Cerebellar nuclear complex (tissue), 1 donor: ENCODE results near the gene GDPD5.
A peak's percentile ranks its signal among the peaks of the same experiment; 100 is the strongest.

Experiments
- DNase-seq, 2 experiments: peaks; one replicate each; lab custom pipeline; 2025; lab: John Stamatoyannopoulos, UW

Gene GDPD5

GRCh38 chr11:75558939-75559843 is 33.5 kb upstream of the GDPD5 start:
- no peak for DNase-seq

DNA sequence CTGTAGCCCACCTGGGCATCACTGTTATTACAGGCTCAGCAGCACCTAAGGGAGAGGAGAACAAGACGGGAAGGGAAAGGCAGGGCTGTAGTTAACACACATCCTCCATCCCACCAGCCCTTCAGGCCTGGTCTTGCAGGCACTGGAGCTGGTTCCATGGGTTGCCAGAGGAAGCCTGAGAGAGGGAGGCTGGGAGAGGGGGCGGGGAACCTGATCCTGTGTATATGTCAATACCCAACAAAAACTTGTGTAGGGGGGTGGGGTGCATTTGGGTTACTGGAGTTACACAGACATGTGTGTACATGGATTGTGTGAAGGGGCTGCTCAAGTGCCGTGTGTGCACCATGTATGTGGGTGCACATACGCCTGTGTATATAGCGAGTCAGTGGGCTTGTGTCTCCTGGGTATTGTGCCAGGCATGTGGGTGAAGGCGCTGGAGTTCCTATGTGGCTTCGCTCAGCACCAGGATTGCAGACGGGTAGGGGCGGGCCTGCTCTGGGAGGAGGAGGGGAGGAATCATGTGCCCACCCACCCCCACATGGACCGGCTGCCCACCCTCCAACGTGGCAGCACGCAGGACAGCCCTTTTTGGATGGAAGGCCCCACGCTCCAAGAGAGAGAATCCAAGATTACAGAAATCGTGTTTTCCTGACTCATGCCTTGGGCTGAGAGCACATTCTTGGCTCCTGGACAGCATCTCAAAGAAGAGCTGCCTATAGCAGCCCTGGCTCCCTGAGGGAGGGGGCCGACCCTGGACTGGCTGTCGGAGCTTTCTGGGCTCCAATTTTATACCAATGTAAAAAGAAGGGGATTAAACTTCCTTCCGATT is 32.1 kb upstream of the GDPD5 start:
- DNase-seq, result no peak

DNA sequence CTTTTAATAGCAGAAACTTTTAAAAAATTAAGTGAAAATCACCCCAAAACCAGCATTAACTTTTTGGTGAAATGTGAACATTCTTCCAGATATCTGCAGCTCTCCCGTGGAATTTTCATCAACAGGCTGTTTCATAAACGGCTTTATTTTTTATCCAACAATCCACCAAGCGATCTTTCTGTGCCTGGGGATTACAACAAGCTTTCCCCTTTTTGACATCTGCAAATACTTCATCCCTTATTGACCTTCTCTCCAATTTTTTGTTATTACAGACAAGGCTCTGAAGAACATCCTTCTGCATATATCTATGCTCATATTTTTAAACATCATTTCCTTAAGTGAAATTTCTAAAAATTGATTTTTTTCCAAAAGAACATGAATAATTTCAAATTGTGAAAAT is 30.5 kb upstream of the GDPD5 start:
- DNase-seq, result no peak

GRCh38 chr11:75555079-75555811 is 29.5 kb upstream of the GDPD5 start:
- no peak for DNase-seq

DNA sequence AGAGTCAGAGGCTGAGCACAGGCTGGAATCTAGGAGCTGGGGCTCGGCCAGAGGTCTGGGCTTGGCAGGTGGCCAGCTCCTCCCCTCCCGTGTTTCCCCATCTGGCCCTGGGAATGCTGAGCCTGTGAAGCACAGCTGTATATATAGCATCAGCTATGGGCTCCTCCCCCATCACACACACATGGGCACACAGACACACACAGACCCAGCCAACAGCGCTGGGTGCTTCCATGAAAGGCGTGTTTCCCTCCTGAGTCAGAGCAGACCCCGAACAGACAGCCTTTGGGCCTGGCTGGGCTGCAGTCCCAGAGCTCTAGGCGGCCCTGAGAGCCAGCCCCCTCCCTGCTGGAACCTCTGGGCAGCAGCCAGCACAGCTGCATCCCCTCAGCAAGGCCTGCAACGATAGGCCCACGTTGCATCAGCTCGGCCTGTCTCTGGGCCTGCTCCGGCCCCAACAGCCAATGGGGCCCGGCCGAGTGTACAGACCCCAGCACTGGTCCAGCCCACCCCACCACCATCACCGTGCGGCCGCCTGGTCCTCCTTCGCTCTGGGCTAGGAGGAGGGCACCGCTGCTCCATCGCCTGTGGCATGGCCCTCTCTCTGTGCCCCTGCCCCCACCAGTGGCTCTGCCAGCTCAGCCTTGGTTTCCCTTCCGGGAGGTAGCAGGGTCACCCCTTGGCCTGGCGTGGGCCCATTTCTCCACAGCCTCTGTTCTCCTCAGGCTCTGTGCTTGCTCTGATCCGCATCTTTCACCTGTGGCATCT is 28.7 kb upstream of the GDPD5 start:
- DNase-seq, result no peak

GRCh38 chr11:75553889-75554257 is 28.1 kb upstream of the GDPD5 start:
- DNase-seq, result no peak

DNA sequence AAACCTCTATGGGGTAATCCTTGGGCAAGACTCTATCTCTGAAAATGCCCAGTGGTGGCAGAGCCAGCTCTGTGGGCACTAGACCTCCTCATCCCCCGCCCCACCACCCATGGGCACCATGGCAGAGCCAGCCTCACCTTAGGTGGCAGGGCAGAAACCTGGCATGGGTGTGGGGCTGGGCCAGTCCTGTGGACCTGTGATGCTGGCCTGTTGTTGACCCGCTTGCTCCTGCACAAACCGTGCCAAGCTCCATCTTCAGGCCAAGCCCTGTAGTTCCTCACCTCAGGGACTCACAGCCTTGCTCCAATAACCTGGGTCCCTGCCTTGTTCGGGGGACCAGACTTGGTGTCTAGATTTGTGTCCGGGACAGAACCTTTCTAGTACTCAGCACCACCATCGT is 27.4 kb upstream of the GDPD5 start:
- DNase-seq, result no peak

- no peak for DNase-seq
These were observed 23.7 kb upstream of the GDPD5 start for GRCh38 chr11:75549370-75549958.

- DNase-seq, result no peak
These were observed 23.0 kb upstream of the GDPD5 start for GRCh38 chr11:75548595-75549272.

GRCh38 chr11:75547617-75548058 is 21.9 kb upstream of the GDPD5 start:
- DNase-seq, result peak in 1 of 2 experiments; percentile 30

DNA sequence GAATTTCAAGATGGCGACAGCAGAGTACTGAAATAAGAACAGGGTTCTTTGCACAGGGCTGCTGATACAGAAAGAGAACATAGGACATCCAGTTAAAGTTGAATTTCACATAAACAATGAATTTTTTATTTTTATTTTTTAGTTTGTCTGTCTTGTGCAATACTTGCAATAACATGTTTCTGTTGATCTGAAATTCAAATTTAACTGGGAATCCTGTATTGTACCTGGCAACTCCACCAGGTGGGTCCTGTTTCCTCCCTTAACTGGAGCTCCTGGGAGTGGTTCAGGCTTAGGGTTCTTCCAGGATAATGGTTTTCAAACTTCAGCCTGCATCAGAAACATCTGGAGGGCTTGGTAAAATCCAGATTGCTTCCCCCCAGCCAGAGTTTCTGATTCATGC is 21.4 kb upstream of the GDPD5 start:
- no peak for DNase-seq

DNA sequence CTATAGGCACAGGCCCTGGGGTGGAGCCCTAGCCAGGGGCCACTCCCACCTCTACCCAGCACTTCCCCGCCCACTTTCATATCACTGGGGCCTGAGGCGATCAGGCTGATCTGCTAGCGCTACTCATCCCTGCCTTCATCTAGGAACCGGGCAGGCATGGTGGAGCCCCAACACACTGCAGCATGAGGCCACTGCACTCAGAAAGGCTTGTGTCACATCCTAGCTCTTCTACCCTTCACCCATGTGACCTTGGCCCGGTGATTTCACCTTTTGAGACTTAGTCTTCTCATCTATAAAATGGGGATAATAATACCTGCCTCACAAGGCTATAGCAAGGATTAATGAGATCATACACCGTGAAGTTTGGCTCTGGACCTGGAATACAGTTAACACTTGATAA is 18.1 kb upstream of the GDPD5 start:
- DNase-seq, result no peak

DNA sequence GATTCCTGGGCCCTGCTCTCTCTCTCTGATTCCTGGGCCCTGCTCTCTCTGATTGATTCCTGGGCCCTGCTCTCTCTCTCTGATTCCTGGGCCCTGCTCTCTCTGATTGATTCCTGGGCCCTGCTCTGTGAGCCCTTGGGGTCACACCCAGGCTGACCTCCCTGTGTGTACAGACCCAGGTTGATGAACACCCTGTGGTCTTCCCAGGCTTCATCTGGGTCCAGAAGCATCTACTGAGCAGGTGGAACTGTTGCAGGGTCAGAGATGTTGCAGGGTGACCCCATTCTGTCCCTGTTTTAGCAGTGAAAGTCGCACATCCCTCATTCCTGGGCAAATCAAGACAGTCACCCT is 16.3 kb upstream of the GDPD5 start:
- no peak for DNase-seq

- DNase-seq, result no peak
These were observed 15.7 kb upstream of the GDPD5 start for GRCh38 chr11:75541193-75542087.

DNA sequence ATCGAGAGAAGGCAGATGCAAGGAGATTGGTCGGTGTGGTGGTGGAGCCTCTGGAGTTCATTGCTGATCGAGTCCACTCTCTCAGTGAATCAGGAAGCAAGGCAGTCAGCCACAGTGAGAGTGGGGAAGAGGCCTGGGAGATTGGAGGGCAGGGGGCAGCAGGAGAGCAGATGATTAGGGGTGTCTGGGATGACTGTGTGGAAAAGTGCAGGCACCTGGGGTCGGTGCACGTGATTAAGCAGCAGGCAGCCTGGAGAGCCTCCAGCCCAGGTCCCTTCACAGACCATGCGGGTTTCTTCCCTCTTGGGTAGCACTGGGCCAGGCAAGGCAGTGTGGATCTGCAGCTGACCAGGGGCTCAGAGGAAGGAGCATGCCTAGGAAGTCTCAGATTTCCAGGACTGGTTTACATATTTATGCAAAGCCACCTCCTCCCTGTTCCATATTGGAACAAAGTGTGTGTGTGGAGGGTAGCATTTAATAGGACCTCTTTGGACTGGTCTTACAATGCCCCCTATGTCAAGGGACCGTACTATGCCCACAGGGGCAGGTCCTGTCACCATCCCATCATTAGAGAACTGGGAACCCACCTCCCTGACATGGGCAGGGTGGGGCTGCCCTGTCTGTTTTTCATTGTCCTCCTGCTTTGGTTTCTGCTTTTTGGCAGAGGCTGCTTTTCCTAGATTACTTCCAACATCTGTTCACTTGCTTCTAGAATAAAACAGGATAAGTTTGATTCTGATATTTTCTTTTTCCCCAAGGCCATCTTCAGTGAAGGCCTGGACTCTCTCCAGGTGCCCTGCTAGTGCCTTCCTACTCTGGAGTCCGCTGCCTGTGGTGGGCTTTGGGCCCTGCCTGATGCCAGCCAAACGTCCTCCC is 14.0 kb upstream of the GDPD5 start:
- no peak for DNase-seq

DNA sequence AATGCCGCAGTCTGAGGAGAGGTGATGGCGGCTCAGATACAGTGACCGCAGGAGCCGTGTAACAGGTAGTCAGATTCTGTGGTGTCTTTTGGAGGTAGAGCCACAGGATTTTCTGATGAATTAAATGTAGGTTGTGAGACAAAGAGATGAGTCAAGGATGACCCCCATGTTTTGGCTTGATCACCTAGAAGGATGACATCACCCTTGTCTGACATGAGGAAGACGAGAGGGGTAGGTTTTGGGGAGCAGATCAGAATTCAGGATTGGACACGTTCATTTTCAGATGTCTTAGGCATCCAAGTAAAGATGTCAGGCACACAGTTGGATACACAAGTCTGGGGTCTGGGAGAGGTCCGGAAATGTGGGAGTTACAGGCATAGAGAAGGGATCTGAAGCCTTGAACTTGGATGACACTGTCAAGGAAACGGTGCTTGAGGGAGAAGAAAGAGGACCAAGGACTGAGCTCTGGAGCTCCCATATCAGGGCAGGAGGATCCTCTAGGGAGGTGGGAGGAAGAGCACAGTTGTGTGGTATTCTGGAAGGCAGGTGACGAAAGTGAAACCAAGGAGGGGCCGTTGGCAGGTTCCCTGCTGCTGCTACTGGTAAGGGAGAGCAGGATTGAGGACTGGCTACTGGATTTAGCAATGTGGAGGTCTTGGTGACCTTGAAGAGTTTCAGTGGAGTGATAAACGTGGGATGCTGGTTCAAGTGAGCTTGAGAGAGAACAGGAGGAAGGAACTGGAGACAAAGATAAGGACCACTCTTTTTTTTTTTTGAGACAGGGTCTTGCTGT is 12.6 kb upstream of the GDPD5 start:
- DNase-seq, result no peak

- no peak for DNase-seq
These were observed 12.0 kb upstream of the GDPD5 start for GRCh38 chr11:75537740-75538139.
